CD4-positive, alpha-beta T cell (primary cell): Measurements from ENCODE around the gene CCT8. TPM values are rescaled to one million over a fixed set of nuclear protein-coding genes. Genes with fewer than 3 reads are reported as not detected.

Source experiments
- ATAC-seq: fragments of 200-7000 bp; cut with Tn5 transposase; one replicate; pipeline ENCODE4 v1.10.0; 2022; ENCODE audit warnings: mild to moderate bottlenecking; ENCODE audit not compliant: poor library complexity
- CTCF ChIA-PET: fragments of 350-600 bp; sonication (Branson Sonifier 250); formaldehyde crosslinking; loops from one replicate; lab custom pipeline; 2021; ENCODE audit warnings: antibody characterized with exemption, inconsistent platforms; lab: Charles Lee
- POLR2A ChIA-PET: fragments of 350-600 bp; sonication (Branson Sonifier 250); formaldehyde crosslinking; loops from one replicate; lab custom pipeline; 2021; ENCODE audit warnings: antibody characterized with exemption, inconsistent platforms; lab: Charles Lee
- DNase-seq, 14 experiments: peaks; one replicate each; pipeline ENCODE4 v3.0.0-alpha.2; 2013 to 2020; ENCODE audit warnings: mixed read lengths in 2 of 14
- H3K27ac ChIP-seq, 2 donors: one replicate each; pipeline versions ENCODE4 v1.5.1 to v1.7.0; 2013; ENCODE audit warnings: low read length in 2 of 2, low read depth in 1 of 2, mild to moderate bottlenecking in 1 of 2
- H3K27me3 ChIP-seq, 2 experiments: 1 replicate in 1 of 2; 2 replicates in 1 of 2; pipeline versions ENCODE4 v1.6.1 to v1.7.0; 2013; ENCODE audit warnings: low read length in 2 of 2, control low read depth in 1 of 2, mild to moderate bottlenecking in 1 of 2, moderate library complexity in 1 of 2; ENCODE audit not compliant: insufficient read depth in 2 of 2, control insufficient read depth in 1 of 2
- H3K36me3 ChIP-seq: one replicate; pipeline ENCODE4 v1.6.1; 2013; ENCODE audit warnings: low read length, control low read depth; ENCODE audit not compliant: insufficient read depth
- H3K4me1 ChIP-seq: one replicate; pipeline ENCODE4 v1.6.1; 2013; ENCODE audit warnings: low read length, control low read depth; ENCODE audit not compliant: insufficient read depth
- H3K4me3 ChIP-seq: one replicate; pipeline ENCODE4 v1.5.1; 2013; ENCODE audit warnings: mild to moderate bottlenecking, low read length, moderate library complexity
- H3K9me3 ChIP-seq, 2 experiments: 1 replicate in 1 of 2; 2 replicates in 1 of 2; pipeline versions ENCODE4 v1.6.1 to v1.7.0; 2013; ENCODE audit warnings: low read length in 2 of 2, mild to moderate bottlenecking in 2 of 2, control low read depth in 1 of 2, moderate library complexity in 1 of 2; ENCODE audit not compliant: control insufficient read depth in 1 of 2, insufficient read depth in 1 of 2
- H3K27ac Mint-ChIP-seq: one replicate; pipeline ENCODE4 v1.8.0; 2020; ENCODE audit warnings: mixed read lengths
- H3K27me3 Mint-ChIP-seq: one replicate; pipeline ENCODE4 v1.8.0; 2021; ENCODE audit warnings: mixed read lengths
- H3K36me3 Mint-ChIP-seq: one replicate; pipeline ENCODE4 v1.8.0; 2021; ENCODE audit warnings: low read depth, mixed read lengths
- H3K4me1 Mint-ChIP-seq: one replicate; pipeline ENCODE4 v1.8.0; 2021; ENCODE audit warnings: low read depth, mixed read lengths
- H3K4me3 Mint-ChIP-seq: one replicate; pipeline ENCODE4 v1.8.0; 2020; ENCODE audit warnings: mild to moderate bottlenecking, mixed read lengths
- H3K9me3 Mint-ChIP-seq: one replicate; pipeline ENCODE4 v1.8.0; 2020; ENCODE audit warnings: mixed read lengths
- intact Hi-C, 2 experiments: fragments of 100-400 bp; cut with DNase I in 1 of 2; cut with micrococcal nuclease in 1 of 2; formaldehyde crosslinking; loops; one replicate each; pipeline versions ENCODE4 v1.15.1 to v1.9.0; 2023 to 2025; cut with DNase I, micrococcal nuclease
- total RNA-seq, 174 experiments: library from RNA in 2 of 174; stranded (reverse) in 2 of 174; gene quantifications; one replicate each; pipeline ENCODE4 v1.2.3 and lab custom pipeline; 2021 to 2026
- TF ChIP-seq, protein P1 (sequence below): fragments of 200-600 bp; IDR thresholded peaks from one replicate; pipeline ENCODE4 v1.8.0; 2022; ENCODE audit warnings: antibody characterized with exemption, mild to moderate bottlenecking

The CCT8 gene
- total RNA-seq, 2 experiments from 2014 or later: 121 to 126 TPM

DNA sequence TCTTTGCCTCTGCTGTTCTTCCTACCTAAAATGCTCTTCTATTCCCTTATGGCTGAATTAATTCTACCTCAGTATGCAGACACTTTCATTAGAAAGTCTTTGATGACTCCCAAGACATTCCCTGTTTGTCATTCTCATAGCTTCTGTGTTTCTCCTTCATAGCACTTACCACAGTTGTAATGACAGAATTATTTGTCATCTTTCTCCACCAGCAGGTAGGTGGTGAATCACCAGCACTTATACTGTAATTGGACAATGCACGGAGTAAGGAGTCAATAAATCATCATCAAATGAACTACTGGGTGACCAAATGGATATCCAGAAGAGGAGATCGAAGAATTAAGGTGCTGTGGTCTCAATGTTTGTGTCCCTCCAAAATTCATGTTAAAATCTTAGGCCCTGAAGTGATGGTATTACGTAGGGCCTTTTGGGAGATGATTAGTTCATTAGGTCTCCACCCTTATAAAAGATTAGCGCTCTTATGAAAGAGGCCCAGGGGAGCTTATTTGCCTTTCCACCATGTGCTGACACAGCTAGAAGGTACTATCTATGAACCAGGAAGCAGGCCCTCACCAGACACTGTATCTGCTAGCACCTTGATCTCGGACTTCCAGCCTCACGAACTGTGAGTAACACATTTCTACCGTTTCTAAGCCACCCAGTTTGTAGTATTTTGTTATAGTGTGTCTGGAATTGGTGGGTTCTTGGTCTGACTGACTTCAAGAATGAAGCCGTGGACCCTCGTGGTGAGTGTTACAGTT is 2.4 kb upstream of the CCT8 start:
- H3K4me1 ChIP-seq: peaks cover 49% of the 10 kb centered on the region
- no peaks in the 10 kb centered on the region for H3K9me3 ChIP-seq
- H3K4me1 Mint-ChIP-seq: peaks cover 79% of the 10 kb centered on the region
- H3K36me3 Mint-ChIP-seq: peaks cover 33% of the 10 kb centered on the region
- no peak overlapping the region for H3K27ac ChIP-seq
- H3K9me3 Mint-ChIP-seq: no peaks in the 10 kb centered on the region
- no peaks in the 10 kb centered on the region for H3K27me3 Mint-ChIP-seq
- H3K27me3 ChIP-seq: no peaks in the 10 kb centered on the region
- peaks cover 1% of the 10 kb centered on the region for H3K36me3 ChIP-seq
- intact Hi-C loops: no loop called here
- peak overlapping the region; percentile 43 for H3K4me3 Mint-ChIP-seq
- H3K4me3 ChIP-seq: no peak overlapping the region
- POLR2A ChIA-PET: interaction anchor here (1.3 to 6.4 kb wide), 5 partner anchors 51 to 373 kb away, joined by 9 to 55 read pairs (median 19); partner anchors contain the start of genes BACH1, LTN1 and USP16
- TF ChIP-seq, protein P1, sequence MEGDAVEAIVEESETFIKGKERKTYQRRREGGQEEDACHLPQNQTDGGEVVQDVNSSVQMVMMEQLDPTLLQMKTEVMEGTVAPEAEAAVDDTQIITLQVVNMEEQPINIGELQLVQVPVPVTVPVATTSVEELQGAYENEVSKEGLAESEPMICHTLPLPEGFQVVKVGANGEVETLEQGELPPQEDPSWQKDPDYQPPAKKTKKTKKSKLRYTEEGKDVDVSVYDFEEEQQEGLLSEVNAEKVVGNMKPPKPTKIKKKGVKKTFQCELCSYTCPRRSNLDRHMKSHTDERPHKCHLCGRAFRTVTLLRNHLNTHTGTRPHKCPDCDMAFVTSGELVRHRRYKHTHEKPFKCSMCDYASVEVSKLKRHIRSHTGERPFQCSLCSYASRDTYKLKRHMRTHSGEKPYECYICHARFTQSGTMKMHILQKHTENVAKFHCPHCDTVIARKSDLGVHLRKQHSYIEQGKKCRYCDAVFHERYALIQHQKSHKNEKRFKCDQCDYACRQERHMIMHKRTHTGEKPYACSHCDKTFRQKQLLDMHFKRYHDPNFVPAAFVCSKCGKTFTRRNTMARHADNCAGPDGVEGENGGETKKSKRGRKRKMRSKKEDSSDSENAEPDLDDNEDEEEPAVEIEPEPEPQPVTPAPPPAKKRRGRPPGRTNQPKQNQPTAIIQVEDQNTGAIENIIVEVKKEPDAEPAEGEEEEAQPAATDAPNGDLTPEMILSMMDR: no peak
- peak overlapping the region; percentile 95 for H3K27ac Mint-ChIP-seq
- ATAC-seq: no peak
- DNase-seq: no peak
- CTCF ChIA-PET: interaction anchor here (1.3 kb wide), 1 partner anchor 224 kb away, joined by 7 read pairs; no protein-coding TSS in a partner anchor

DNA sequence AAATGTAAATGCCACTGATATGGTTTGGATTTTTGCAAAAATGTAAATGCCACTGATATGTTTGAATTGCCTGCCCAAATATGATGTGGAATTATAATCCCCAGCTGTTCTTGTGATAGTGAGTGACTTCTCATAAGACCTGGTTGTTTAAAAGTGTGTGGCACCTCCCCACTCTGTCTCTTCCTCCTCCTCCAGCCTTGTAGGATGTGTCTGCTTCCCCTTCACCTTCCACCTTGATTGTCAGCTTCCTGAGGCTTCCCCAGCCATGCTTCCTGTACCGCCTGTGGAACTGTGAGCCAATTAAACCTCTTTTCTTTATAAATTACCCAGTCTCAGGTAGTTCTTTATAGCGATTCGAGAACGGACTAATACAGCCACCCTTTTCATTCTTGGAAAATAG is 1.3 kb upstream of the CCT8 start:
- Mint-ChIP-seq H3K9me3 (no peaks in the 10 kb centered on the region), H3K4me3 (peak overlapping the region; percentile 81), H3K27me3 (no peaks in the 10 kb centered on the region), H3K27ac (peak overlapping the region; percentile 69), H3K36me3 (peaks cover 40% of the 10 kb centered on the region), H3K4me1 (peaks cover 77% of the 10 kb centered on the region)
- Histone ChIP-seq H3K4me3 (no peak overlapping the region), H3K36me3 (peaks cover 11% of the 10 kb centered on the region), H3K27ac (no peak overlapping the region), H3K4me1 (peaks cover 39% of the 10 kb centered on the region), H3K27me3 (no peaks in the 10 kb centered on the region), H3K9me3 (no peaks in the 10 kb centered on the region)
- no peak for ATAC-seq
- TF ChIP-seq, protein P1: no peak
- CTCF ChIA-PET: no interaction called here
- no peak for DNase-seq
- POLR2A ChIA-PET: interaction anchor here (1.7 to 6.4 kb wide), 6 partner anchors 51 to 375 kb away, joined by 5 to 71 read pairs (median 15); partner anchors contain the start of genes LTN1, RWDD2B and USP16
- intact Hi-C loops: no loop called here

DNA sequence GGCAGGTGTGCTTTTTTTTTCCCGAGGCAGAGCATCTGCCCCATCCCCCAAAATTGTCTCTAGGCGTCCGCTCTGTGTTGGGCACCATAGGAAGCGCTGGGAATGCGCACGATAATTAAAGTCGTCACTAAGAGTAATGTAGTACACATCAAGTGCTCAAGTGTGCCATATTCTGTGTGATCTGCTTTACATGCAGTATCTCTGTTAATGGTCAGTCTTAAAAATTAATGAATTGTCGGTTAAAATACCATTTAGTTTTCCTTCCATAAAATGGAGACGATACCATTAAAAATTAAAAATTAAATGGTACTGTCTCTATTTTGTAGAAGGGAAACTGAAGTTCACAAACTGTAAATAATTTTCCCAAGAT is 544 bp upstream of the CCT8 start:
- Mint-ChIP-seq H3K4me1 (peaks cover 74% of the 10 kb centered on the region), H3K4me3 (peak overlapping the region; percentile 97), H3K27ac (peak overlapping the region; percentile 95), H3K27me3 (no peaks in the 10 kb centered on the region), H3K9me3 (no peaks in the 10 kb centered on the region), H3K36me3 (peaks cover 48% of the 10 kb centered on the region)
- H3K4me3 ChIP-seq: peak overlapping the region; percentile 87
- DNase-seq (no peak), ATAC-seq (peak; percentile 24)
- peaks cover 31% of the 10 kb centered on the region for H3K4me1 ChIP-seq
- TF ChIP-seq, protein P1: no peak
- intact Hi-C loops: no loop called here
- CTCF ChIA-PET: interaction anchor here (1.0 to 1.3 kb wide), 2 partner anchors 43 to 225 kb away, joined by 3 read pairs; partner anchors contain the start of gene BACH1
- peak overlapping the region; percentile 83 to 89 for H3K27ac ChIP-seq
- POLR2A ChIA-PET: interaction anchor here (0.6 to 6.4 kb wide), 13 partner anchors 11 to 376 kb away, joined by 3 to 71 read pairs (median 12); partner anchors contain the start of genes LTN1, RWDD2B and USP16
- H3K9me3 ChIP-seq: no peaks in the 10 kb centered on the region
- peaks cover 19% of the 10 kb centered on the region for H3K36me3 ChIP-seq
- no peaks in the 10 kb centered on the region for H3K27me3 ChIP-seq
